ENCODE data around the gene CFAP410. TPM values are rescaled to one million over a fixed set of nuclear protein-coding genes. Genes with fewer than 3 reads are reported as not detected.

CFAP410 gene
- polyA plus RNA-seq, 1 donor from 2014 or later = 36.5 TPM

DNA sequence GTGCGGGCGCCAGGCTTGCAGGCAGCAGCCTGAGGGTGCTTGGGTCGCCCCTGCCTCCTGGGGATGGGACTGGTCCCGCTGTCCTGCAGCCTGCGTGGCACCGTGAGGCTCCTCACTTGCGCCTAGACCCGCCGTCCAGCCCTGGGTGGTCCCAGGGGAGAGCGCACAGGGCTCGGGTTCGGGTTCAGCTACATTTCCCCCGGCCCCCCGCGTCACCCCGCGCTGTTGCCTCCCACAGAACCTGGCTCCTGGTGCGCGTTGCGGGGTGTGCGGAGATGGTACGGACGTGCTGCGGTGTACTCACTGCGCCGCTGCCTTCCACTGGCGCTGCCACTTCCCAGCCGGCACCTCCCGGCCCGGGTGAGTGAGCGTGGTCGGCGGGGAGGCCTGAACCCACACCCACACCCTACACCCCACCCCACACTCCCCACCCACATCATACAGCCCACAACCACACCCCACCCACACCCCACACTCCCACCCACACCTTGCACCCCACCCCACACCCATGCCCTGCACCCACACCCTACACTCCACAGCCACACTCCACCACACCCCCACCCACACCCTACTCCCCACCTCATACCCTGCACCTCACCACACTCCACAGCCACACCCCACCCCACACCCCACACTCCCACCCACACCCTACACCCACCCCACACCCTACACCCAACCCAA lies 45.5 kb downstream of the CFAP410 start:
- no peaks in the 10 kb centered on the region for H3K79me2 ChIP-seq (replicated peaks; ENCODE audit: insufficient read depth, low read length)
- no peaks in the 10 kb centered on the region for H3F3A ChIP-seq (ENCODE audit: insufficient read depth, low read length, poor library complexity, severe bottlenecking)
- H3K9me3 ChIP-seq (ENCODE audit: low read length) = no peaks in the 10 kb centered on the region
- H3K36me3 ChIP-seq (ENCODE audit: insufficient read depth, low read length) = no peaks in the 10 kb centered on the region
- TF ChIP-seq POLR2AphosphoS5 (IDR thresholded peaks at IDR 0.05) (no peak), EP300 (conservative IDR thresholded peaks at IDR 0.05; ENCODE audit: poor library complexity, severe bottlenecking) (no peak), CTCF (IDR thresholded peaks at IDR 0.05; ENCODE audit: poor library complexity, severe bottlenecking) (no peak), REST (IDR thresholded peaks at IDR 0.05; ENCODE audit: borderline replicate concordance) (no peak), MXI1 (conservative IDR thresholded peaks at IDR 0.05; ENCODE audit: poor library complexity, severe bottlenecking) (no peak), SMC3 (conservative IDR thresholded peaks at IDR 0.05; ENCODE audit: poor library complexity) (no peak), TAF1 (IDR thresholded peaks at IDR 0.05; ENCODE audit: low read depth) (no peak), EZH2 (IDR thresholded peaks at IDR 0.05; ENCODE audit: borderline replicate concordance, insufficient read depth, low read length, poor library complexity, severe bottlenecking) (no peak), RAD21 (conservative IDR thresholded peaks at IDR 0.05) (no peak)
- no peak overlapping the region for H3K9ac ChIP-seq (ENCODE audit: low read length)
- no peak overlapping the region for H3K4me2 ChIP-seq (ENCODE audit: low read length)
- H3K27me3 ChIP-seq (ENCODE audit: insufficient read depth, low read depth, low read length) = no peaks in the 10 kb centered on the region
- no peaks in the 10 kb centered on the region for H3K9me2 ChIP-seq (ENCODE audit: insufficient read depth, low read length)
- H4K20me1 ChIP-seq (ENCODE audit: insufficient read depth) = no peaks in the 10 kb centered on the region
- H3K4me3 ChIP-seq (ENCODE audit: low read length) = no peak overlapping the region
- no peak overlapping the region for H3K27ac ChIP-seq (ENCODE audit: low read length)
- H2AFZ ChIP-seq (ENCODE audit: low read depth, low read length) = no peak overlapping the region

- H4K20me1 ChIP-seq (ENCODE audit: insufficient read depth) = no peaks in the 10 kb centered on the region
- H3K27me3 ChIP-seq (ENCODE audit: insufficient read depth, low read depth, low read length) = no peaks in the 10 kb centered on the region
- no peak for TF ChIP-seq EP300 (conservative IDR thresholded peaks at IDR 0.05; ENCODE audit: poor library complexity, severe bottlenecking)
- no peak for TF ChIP-seq RAD21 (conservative IDR thresholded peaks at IDR 0.05)
- no peak for TF ChIP-seq TAF1 (IDR thresholded peaks at IDR 0.05; ENCODE audit: low read depth)
- no peak for TF ChIP-seq CTCF (IDR thresholded peaks at IDR 0.05; ENCODE audit: poor library complexity, severe bottlenecking)
- no peak for TF ChIP-seq EZH2 (IDR thresholded peaks at IDR 0.05; ENCODE audit: borderline replicate concordance, insufficient read depth, low read length, poor library complexity, severe bottlenecking)
- no peak for TF ChIP-seq SMC3 (conservative IDR thresholded peaks at IDR 0.05; ENCODE audit: poor library complexity)
- TF ChIP-seq REST (IDR thresholded peaks at IDR 0.05; ENCODE audit: borderline replicate concordance) = no peak
- TF ChIP-seq POLR2AphosphoS5 (IDR thresholded peaks at IDR 0.05) = no peak
- no peak for TF ChIP-seq MXI1 (conservative IDR thresholded peaks at IDR 0.05; ENCODE audit: poor library complexity, severe bottlenecking)
- no peak overlapping the region for H3K4me2 ChIP-seq (ENCODE audit: low read length)
- H3K4me3 ChIP-seq (ENCODE audit: low read length) = no peak overlapping the region
- H3K9me3 ChIP-seq (ENCODE audit: low read length) = no peaks in the 10 kb centered on the region
- no peak overlapping the region for H3K27ac ChIP-seq (ENCODE audit: low read length)
- no peaks in the 10 kb centered on the region for H3K79me2 ChIP-seq (replicated peaks; ENCODE audit: insufficient read depth, low read length)
- H3F3A ChIP-seq (ENCODE audit: insufficient read depth, low read length, poor library complexity, severe bottlenecking) = no peaks in the 10 kb centered on the region
- H2AFZ ChIP-seq (ENCODE audit: low read depth, low read length) = no peak overlapping the region
- H3K36me3 ChIP-seq (ENCODE audit: insufficient read depth, low read length) = no peaks in the 10 kb centered on the region
- H3K9me2 ChIP-seq (ENCODE audit: insufficient read depth, low read length) = no peaks in the 10 kb centered on the region
- no peak overlapping the region for H3K9ac ChIP-seq (ENCODE audit: low read length)
Observed at GRCh38 chr21:44292812-44293195, 46.4 kb downstream of the CFAP410 start.

Measured in neural cell (in vitro differentiated cells).